AG04450 (cell line): ENCODE results near the gene KIF1C. TPM values are rescaled to one million over a fixed set of nuclear protein-coding genes. Genes with fewer than 3 reads are reported as not detected.

Source experiments
- CTCF ChIA-PET: fragments of 300-600, 350-600 bp; formaldehyde crosslinking; extraction: SDS; loops from one replicate; lab custom pipeline; 2022; ENCODE audit warnings: antibody characterized with exemption, inconsistent platforms; lab: Charles Lee
- POLR2A ChIA-PET: fragments of 350-600 bp; formaldehyde crosslinking; extraction: SDS; loops from one replicate; lab custom pipeline; 2021; ENCODE audit warnings: antibody characterized with exemption, inconsistent platforms; lab: Yijun Ruan, JAX
- DNase-seq: peaks from one replicate; pipeline ENCODE4 v3.0.0-alpha.2; 2011; ENCODE audit warnings: low read depth, low spot score
- H3K27ac ChIP-seq: one replicate; pipeline ENCODE4 v1.5.1; 2012; ENCODE audit warnings: low read depth, low read length, control low read depth
- H3K27me3 ChIP-seq: one replicate; pipeline ENCODE4 v1.6.0; 2012; ENCODE audit warnings: low read length; ENCODE audit not compliant: control insufficient read depth, insufficient read depth
- H3K4me3 ChIP-seq: 2 replicates; pipeline ENCODE4 v1.5.1; 2011; ENCODE audit warnings: mild to moderate bottlenecking, low read depth, low read length, control low read depth
- H3K9me3 ChIP-seq: 2 replicates; pipeline ENCODE4 v1.5.1; 2012; ENCODE audit warnings: low read length; ENCODE audit not compliant: control insufficient read depth, insufficient read depth
- CTCF ChIP-seq: IDR thresholded peaks from 2 replicates; pipeline ENCODE4 v1.5.1; 2011; ENCODE audit warnings: low read depth, low read length, control low read depth, inconsistent platforms
- polyA plus RNA-seq: library from polyadenylated mRNA; depleted of rRNA; stranded (reverse); fragments of >200 nt; gene quantifications from 2 replicates; pipeline ENCODE4 v1.2.3, GENCODE V29; 2011

KIF1C gene
- polyA plus RNA-seq, 1 experiment: 49.8 TPM

GRCh38 chr17:5003214-5003867 is 5.6 kb downstream of the KIF1C start:
- Histone ChIP-seq H3K27ac (no peak overlapping the region), H3K27me3 (no peaks in the 10 kb centered on the region), H3K4me3 (no peak overlapping the region), H3K9me3 (no peaks in the 10 kb centered on the region; the same call in 1 of the 2 replicates)
- no peak for TF ChIP-seq CTCF
- ChIA-PET CTCF (no interaction called here), POLR2A (no interaction called here)
- no peak for DNase-seq

- no peak for DNase-seq
- Histone ChIP-seq H3K9me3 (no peaks in the 10 kb centered on the region; the same call in 1 of the 2 replicates), H3K27ac (no peak overlapping the region), H3K27me3 (no peaks in the 10 kb centered on the region), H3K4me3 (no peak overlapping the region)
- POLR2A ChIA-PET: interaction anchor here (0.7 kb wide), 1 partner anchor 30 kb away, joined by 3 read pairs; no protein-coding TSS in a partner anchor
- TF ChIP-seq CTCF: no peak
- CTCF ChIA-PET: no interaction called here
Observed at GRCh38 chr17:5011928-5012327, 14.2 kb downstream of the KIF1C start.

- DNase-seq: no peak
- ChIA-PET POLR2A (no interaction called here), CTCF (no interaction called here)
- TF ChIP-seq CTCF: no peak
- H3K9me3 ChIP-seq: no peaks in the 10 kb centered on the region; the same call in 1 of the 2 replicates
- no peak overlapping the region for H3K4me3 ChIP-seq
- no peak overlapping the region for H3K27ac ChIP-seq
- no peaks in the 10 kb centered on the region for H3K27me3 ChIP-seq
Observed at GRCh38 chr17:5014357-5014756, 16.6 kb downstream of the KIF1C start.

GRCh38 chr17:5019475-5019956 is 21.8 kb downstream of the KIF1C start:
- no peak for DNase-seq
- Histone ChIP-seq H3K27me3 (no peaks in the 10 kb centered on the region), H3K9me3 (no peaks in the 10 kb centered on the region; the same call in 1 of the 2 replicates), H3K4me3 (no peak overlapping the region), H3K27ac (no peak overlapping the region)
- TF ChIP-seq CTCF: peak; percentile 14; the same call in 1 of the 2 replicates
- ChIA-PET CTCF (no interaction called here), POLR2A (interaction anchor here (0.5 to 0.6 kb wide), 2 partner anchors 48 to 1353 kb away, joined by 4 to 8 read pairs; no protein-coding TSS in a partner anchor)

- no peak overlapping the region for H3K27ac ChIP-seq
- TF ChIP-seq CTCF: no peak
- ChIA-PET POLR2A (no interaction called here), CTCF (no interaction called here)
- H3K27me3 ChIP-seq: no peaks in the 10 kb centered on the region
- no peaks in the 10 kb centered on the region; the same call in 1 of the 2 replicates for H3K9me3 ChIP-seq
- DNase-seq: no peak
- no peak overlapping the region for H3K4me3 ChIP-seq
Observed at GRCh38 chr17:5020502-5021023, 22.8 kb downstream of the KIF1C start.
